GM23248 (cell line): Measurements from ENCODE around the gene NUP188.

Source experiments
- EZH2 ChIP-seq: fragments of 200-600 bp; sonication (generic); IDR thresholded peaks from 2 replicates; pipeline ENCODE4 v1.6.1; 2018; ENCODE audit warnings: antibody characterized with exemption, mild to moderate bottlenecking; ENCODE audit not compliant: insufficient read depth, poor library complexity, severe bottlenecking
- EZH2phosphoT487 ChIP-seq: fragments of 200-600 bp; sonication (generic); IDR thresholded peaks from 2 replicates; pipeline ENCODE4 v1.6.1; 2018; ENCODE audit warnings: antibody characterized with exemption, moderate library complexity, mild to moderate bottlenecking, low read depth; ENCODE audit not compliant: insufficient read depth

- no peak for TF ChIP-seq EZH2
- TF ChIP-seq EZH2phosphoT487, result no peak
Observed at GRCh38 chr9:128920381-128921058, 27.0 kb upstream of the NUP188 start, which contains the start of gene PHYHD1.
